Thoracic aorta (tissue), 2 donors: Measurements from ENCODE around the gene AMIGO1. TPM values are rescaled to one million over a fixed set of nuclear protein-coding genes. Genes with fewer than 3 reads are reported as not detected.

Source experiments
- ATAC-seq: fragments of 150-250 bp; one replicate; pipeline ENCODE4 v1.8.0; 2017; ENCODE audit warnings: low read depth; ENCODE audit not compliant: insufficient number of reproducible peaks, low FRiP score
- DNase-seq: peaks from one replicate; pipeline ENCODE4 v3.0.0-alpha.2; 2020; ENCODE audit warnings: low spot score
- H3K27ac ChIP-seq, 2 donors: fragments of 200-600 bp; sonication (generic); 1 replicate in 1 of 2; 2 replicates in 1 of 2; pipeline ENCODE4 v1.5.1; 2016; ENCODE audit warnings: mild to moderate bottlenecking in 2 of 2, moderate library complexity in 2 of 2
- H3K27me3 ChIP-seq: fragments of 200-600 bp; sonication (generic); replicated peaks from 2 replicates; pipeline ENCODE4 v1.6.0; 2016; ENCODE audit warnings: mild to moderate bottlenecking; ENCODE audit not compliant: insufficient read depth
- H3K36me3 ChIP-seq: fragments of 200-600 bp; sonication (generic); one replicate; pipeline ENCODE4 v1.5.1; 2016
- H3K4me1 ChIP-seq, 2 donors: fragments of 200-600 bp; sonication (generic); 1 replicate in 1 of 2; 2 replicates in 1 of 2; pipeline versions ENCODE4 v1.5.1 to v1.6.0; 2016; ENCODE audit warnings: low read depth in 2 of 2, mild to moderate bottlenecking in 1 of 2; ENCODE audit not compliant: control insufficient read depth in 1 of 2
- H3K4me3 ChIP-seq: fragments of 200-600 bp; sonication (generic); 2 replicates; pipeline ENCODE4 v1.5.1; 2016; ENCODE audit warnings: mild to moderate bottlenecking
- H3K9me3 ChIP-seq: fragments of 200-600 bp; sonication (generic); 2 replicates; pipeline ENCODE4 v1.5.1; 2016
- CTCF ChIP-seq: fragments of 200-600 bp; sonication (generic); IDR thresholded peaks from one replicate; pipeline ENCODE4 v1.5.1; 2019; ENCODE audit warnings: antibody characterized with exemption
- total RNA-seq, 2 donors: library from RNA; depleted of rRNA; stranded (reverse); fragments of >200 nt; gene quantifications; one replicate each; pipeline versions ENCODE4 v1.1.0 to v1.2.3, GENCODE V29; 2016

The AMIGO1 gene
- total RNA-seq, 2 donors from 2014 or later = 7.8 to 16.0 TPM

GRCh38 chr1:109490029-109490933 lies 19.2 kb downstream of the AMIGO1 start:
- DNase-seq = no peak
- Histone ChIP-seq H3K4me3 (no peak overlapping the region), H3K9me3 (no peaks in the 10 kb centered on the region), H3K4me1 (peaks cover 8 to 21% of the 10 kb centered on the region in 2 donors), H3K27me3 (no peaks in the 10 kb centered on the region), H3K27ac (no peak overlapping the region), H3K36me3 (peaks cover 3% of the 10 kb centered on the region)
- peak; percentile 70 for TF ChIP-seq CTCF
- ATAC-seq = no peak

GRCh38 chr1:109488696-109489095 lies 20.8 kb downstream of the AMIGO1 start:
- H3K9me3 ChIP-seq = no peaks in the 10 kb centered on the region
- H3K4me1 ChIP-seq = peaks cover 7 to 24% of the 10 kb centered on the region in 2 donors
- no peak overlapping the region for H3K27ac ChIP-seq
- DNase-seq = no peak
- no peak overlapping the region for H3K4me3 ChIP-seq
- TF ChIP-seq CTCF = no peak
- no peak for ATAC-seq
- H3K27me3 ChIP-seq = no peaks in the 10 kb centered on the region
- H3K36me3 ChIP-seq = peaks cover 3% of the 10 kb centered on the region

GRCh38 chr1:109488201-109488600 lies 21.3 kb downstream of the AMIGO1 start:
- H3K9me3 ChIP-seq = no peaks in the 10 kb centered on the region
- H3K27me3 ChIP-seq = no peaks in the 10 kb centered on the region
- no peak overlapping the region for H3K4me3 ChIP-seq
- no peak overlapping the region for H3K27ac ChIP-seq
- ATAC-seq = no peak
- peaks cover 3% of the 10 kb centered on the region for H3K36me3 ChIP-seq
- peaks cover 3 to 21% of the 10 kb centered on the region in 2 donors for H3K4me1 ChIP-seq
- TF ChIP-seq CTCF = no peak
- no peak for DNase-seq

GRCh38 chr1:109487261-109487660 lies 22.3 kb downstream of the AMIGO1 start:
- Histone ChIP-seq H3K27ac (no peak overlapping the region), H3K9me3 (no peaks in the 10 kb centered on the region), H3K27me3 (no peaks in the 10 kb centered on the region), H3K36me3 (peaks cover 3% of the 10 kb centered on the region), H3K4me1 (peaks cover 6 to 23% of the 10 kb centered on the region in 2 donors), H3K4me3 (no peak overlapping the region)
- ATAC-seq = no peak
- DNase-seq = no peak
- no peak for TF ChIP-seq CTCF

- DNase-seq (no peak), ATAC-seq (no peak)
- H3K27ac ChIP-seq = no peak overlapping the region
- peaks cover 3% of the 10 kb centered on the region for H3K36me3 ChIP-seq
- H3K4me3 ChIP-seq = peak overlapping the region; percentile 94
- TF ChIP-seq CTCF = no peak
- no peaks in the 10 kb centered on the region for H3K27me3 ChIP-seq
- no peaks in the 10 kb centered on the region for H3K9me3 ChIP-seq
- H3K4me1 ChIP-seq = peaks cover 6 to 23% of the 10 kb centered on the region in 2 donors
These were observed 24.5 kb downstream of the AMIGO1 start for GRCh38 chr1:109485001-109485400.
